HG03354 (cell line): Measurements from ENCODE around the gene FCGR1A.
"Not testable (repeated sequence)": the region's sequence is repeated elsewhere in the genome, so short reads cannot be mapped to it uniquely, and the experiment has no call there.

ENCODE experiments used
- ATAC-seq: cut with Tn5 transposase; IDR thresholded peaks from one replicate; pipeline ENCODE4 v1.9.1; 2021; ENCODE audit warnings: mild to moderate bottlenecking; ENCODE audit not compliant: unreplicated experiment, poor library complexity, severe bottlenecking

The FCGR1A gene

DNA sequence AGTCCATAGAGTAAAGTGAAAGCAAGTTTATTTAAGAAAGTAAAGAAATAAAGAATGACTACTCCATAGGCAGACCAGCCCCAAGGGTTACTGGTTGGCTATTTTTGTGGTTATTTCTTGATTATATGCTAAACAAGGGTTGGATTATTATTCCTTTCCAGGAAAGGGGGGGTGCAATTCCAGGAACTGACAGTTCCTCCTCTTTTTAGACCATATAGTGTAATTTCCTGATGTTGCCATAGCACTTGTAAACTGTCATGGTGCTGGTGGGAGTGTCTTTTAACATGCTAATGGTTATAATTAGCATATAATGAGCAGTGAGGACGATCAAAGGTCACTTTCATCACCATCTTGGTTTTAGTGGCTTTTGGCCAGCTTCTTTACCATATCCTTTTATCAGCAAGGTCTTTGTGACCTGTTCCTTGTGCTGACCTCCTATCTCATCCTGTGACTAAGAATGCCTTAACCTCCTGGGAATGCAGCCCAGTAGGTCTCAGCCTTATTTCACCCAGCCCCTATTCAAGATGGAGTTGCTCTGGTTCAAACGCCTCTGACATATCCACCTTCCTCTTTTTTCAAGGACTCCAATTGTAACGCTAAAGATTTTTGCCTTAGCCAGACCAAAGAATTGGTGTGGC is 6.9 kb upstream of the FCGR1A start:
- not testable (repeated sequence) for ATAC-seq

DNA sequence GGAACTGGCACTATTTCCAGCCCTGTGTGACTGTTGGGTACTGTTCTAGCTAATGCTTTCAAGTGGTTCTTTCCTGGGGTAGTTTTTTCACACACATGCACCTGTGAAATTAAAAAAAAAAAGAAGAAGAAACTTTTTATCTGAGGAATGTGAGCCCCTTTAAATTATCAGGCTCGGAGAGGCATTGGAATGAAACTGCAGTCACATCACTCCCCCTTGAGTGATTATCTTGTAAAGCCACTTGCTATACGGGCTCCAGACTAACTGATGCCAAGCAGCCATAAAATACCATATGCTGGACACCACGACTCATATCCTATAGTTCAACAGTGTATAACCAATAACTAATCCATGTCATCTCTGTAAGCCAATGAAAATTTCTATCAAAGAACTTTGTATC is 5.4 kb upstream of the FCGR1A start:
- ATAC-seq, result not testable (repeated sequence)

DNA sequence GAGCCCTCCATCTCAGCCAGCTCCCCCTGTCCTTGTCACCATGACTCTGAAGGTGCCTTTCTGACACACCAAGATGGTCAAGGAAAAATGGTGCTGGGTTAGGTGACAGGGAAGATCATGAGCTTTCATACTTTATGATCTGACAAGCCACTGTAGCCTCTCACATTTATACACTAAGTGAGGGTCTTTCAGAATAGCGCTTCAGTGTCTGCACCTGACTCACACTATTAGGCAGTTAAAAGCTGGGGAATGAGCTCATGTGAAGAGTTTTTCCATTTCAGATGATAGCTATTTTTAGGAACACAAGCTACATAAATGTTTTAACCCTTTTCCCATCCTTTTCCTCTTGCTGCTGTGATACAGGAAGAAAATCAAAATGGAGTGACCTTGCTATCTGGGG is 4.2 kb upstream of the FCGR1A start:
- not testable (repeated sequence) for ATAC-seq

DNA sequence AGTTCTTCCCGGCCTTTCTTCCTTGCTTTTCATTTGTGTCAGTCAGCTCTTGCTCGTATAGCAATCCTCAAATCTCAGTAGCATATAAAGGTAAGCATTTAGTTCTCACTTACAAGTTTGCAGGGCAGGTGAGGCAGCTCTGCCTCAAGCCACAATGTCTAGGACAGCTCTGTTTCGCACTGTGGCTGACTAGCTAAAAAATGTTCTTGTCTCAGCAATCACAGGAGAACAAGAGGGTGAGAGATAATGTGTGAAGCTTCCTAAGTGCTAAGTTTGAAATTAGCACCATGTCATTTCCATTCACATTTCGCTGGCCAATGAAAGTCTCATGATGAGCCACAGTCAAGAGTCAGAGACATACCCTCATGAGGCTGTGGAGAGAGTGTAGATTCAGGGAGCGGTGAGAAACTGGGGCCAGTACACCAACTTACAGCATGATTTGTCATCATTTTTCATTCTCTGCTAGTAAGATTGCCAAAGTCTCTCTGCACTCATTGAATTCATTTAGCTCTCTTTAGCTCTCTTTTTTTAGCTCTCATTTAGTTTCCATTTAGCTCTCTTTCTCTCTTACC is 995 bp upstream of the FCGR1A start:
- not testable (repeated sequence) for ATAC-seq

DNA sequence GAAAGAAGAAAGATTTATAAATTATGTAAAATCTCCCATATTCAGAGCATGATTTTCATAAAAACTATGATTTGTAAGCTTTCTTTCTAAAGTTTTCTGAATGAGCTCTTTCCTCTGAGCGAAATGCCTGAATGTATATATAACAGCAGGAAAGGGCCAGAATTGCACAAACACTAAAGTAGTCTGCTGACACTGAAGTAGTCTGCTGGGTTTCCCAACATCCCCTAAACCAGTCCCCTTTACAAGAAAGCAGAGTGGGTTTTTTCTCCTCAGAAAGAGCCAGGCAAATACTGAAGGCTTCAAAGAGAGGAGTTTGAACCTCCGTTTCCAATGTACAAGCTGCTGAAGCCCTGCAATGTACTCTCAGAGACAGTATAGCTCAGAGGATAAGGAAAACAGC is 795 bp downstream of the FCGR1A start:
- not testable (repeated sequence) for ATAC-seq

DNA sequence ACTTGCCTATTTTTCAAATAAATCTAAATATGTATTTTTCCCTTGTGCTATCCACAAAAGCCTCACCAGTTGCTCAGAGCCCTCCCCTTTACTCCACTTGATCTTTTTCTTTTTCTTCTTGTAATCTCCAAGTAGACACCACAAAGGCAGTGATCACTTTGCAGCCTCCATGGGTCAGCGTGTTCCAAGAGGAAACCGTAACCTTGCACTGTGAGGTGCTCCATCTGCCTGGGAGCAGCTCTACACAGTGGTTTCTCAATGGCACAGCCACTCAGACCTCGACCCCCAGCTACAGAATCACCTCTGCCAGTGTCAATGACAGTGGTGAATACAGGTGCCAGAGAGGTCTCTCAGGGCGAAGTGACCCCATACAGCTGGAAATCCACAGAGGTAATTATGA is 1.4 kb downstream of the FCGR1A start:
- not testable (repeated sequence) for ATAC-seq

DNA sequence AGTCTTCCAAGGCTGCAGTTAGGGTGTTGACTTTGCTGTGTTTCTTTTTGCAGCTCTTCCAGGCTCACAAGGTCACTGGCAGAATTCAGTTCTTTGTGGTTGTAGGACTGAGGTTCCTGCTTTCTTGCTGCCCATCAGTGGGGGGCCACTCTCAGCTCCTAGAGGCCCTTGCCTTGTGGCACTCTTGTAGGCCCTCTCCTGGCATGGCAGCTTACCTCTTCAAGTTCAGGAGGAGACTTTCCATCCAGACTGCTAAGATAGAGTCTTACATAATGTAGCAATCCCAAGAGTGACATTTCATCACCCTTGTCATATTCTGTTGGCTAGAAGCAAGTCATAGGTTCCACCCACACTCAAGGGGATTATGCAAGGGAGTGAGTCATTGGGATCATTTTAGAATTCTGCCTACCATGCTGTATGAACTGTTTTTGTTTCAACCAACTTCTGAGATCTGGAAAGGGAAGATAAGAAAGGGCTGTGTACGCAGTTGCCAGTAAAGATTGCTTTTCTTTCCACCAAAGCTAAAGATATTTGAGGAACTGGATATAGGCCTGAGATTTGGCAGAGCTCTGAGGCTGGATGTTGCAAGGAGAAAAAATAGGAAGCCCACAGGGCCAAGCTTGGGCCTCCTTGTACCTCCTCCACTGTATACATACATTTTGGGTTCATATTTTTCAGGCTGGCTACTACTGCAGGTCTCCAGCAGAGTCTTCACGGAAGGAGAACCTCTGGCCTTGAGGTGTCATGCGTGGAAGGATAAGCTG is 5.4 kb downstream of the FCGR1A start:
- ATAC-seq, result not testable (repeated sequence)

DNA sequence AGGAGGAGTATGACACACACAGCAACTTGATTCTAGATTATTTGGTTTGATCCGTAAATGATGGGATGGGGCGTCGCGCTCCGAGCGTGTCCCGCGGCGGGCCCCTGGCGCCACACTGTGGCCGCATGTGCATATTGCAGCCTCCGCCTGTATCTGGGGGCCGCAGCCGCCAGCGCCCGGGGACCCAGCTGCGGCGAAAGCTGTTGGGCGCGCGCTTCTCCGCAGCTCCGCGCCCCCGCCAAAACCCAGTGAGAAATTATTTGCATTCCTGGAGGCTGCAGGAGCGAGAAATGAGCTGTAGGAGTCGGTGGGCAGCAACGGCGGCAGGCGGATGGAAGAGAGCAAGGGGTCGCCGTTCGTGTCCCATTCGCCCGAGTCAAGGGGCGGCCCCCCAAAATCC is 10.0 kb downstream of the FCGR1A start:
- ATAC-seq, result peak; percentile 80

DNA sequence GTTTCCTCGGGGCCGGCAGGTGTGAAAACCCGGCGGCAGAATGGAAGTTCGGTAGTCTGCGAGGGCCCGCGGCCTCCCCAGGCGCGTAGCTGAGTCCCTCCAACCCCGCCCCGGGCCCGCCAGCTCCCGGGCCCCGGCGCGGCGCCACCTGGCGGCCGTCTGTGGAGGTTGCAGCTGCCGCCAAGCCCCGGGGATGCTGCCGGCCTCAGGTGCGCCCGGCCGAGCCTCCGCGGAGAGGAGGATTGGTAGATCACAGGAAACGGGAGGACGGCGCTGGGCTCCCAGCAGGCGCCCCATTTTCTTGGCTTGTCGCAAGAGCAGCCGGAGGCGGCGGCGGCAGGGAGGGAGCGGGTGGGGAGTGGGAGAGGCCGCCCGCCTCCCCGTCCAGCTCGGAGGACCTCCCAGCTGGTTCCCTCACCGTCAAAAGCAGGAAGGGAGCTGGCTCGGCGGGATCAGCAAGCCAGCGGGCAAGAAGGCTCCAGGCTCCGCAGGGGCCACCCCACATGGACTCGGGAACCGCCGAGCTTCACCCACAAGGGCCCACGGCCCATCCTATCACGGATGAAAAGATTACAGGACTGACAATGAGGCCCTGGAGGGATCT is 10.5 kb downstream of the FCGR1A start:
- ATAC-seq, result peak; percentile 88

DNA sequence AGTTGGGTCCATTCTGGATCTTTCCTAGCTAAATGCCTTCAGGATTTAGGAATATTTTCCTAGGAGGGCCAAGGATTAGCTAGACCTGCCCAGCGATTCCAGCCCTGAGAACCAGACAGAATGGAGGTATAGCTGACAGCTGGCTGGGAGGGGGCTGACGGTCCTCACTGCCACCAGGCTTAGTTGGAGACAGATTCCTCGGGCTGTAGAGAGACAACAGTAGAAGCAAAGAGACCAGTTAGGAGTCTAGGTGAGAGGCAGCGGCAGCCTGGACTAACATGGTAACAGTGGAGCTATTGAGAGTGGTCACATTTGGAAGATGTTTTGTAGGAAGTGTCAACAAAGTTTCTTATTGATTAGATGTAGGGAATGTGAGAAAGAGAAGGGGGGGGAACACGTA is 11.4 kb downstream of the FCGR1A start:
- not testable (repeated sequence) for ATAC-seq

DNA sequence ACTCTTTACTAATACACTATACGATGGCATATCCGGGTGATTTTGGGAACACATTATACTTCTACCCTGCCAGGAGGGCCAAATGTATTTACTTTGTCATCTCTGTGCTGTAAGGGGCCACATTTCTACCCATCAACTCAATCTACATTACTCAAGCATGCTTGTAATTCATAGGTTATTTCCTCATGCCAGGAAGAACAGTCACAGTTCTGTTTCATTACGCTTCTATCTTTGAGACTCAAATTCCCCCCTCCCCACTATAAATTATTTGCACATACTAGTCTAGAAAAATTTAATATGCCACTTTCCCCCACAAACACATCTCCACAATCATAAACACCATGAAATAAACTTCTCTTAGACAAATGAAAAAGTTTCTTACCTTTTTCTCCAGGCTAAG is 19.1 kb downstream of the FCGR1A start:
- ATAC-seq, result not testable (repeated sequence)

DNA sequence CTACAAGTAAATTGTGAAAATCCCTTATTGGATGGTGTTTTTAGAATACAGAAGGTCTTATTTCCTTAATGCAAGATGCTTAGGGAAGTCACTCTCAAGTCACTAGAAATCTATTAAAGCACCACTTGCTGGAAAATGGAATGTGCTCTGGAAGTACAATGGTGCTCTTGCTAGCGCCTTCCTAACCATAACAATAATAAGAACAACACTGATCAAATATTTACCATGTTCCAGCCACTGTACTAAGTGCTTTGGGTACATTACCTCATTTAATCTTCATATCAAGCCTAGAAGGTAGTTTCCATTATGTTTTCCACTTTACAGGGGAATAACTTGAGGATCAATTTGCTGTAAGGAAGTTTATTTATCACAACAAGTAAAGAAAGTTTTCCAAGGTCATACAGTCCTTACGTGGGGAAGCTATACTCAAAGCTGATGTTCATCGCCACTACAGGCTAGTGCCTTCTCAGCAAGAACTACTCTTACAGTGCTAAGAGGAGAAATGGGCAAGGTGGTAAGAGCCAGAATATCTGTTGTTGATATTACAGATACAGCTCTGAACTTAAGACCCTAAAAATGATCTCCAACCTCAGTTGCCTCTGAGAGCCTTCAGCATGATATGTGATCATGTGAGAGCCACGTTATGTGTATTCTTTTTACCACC is 22.1 kb downstream of the FCGR1A start:
- ATAC-seq, result not testable (repeated sequence)

DNA sequence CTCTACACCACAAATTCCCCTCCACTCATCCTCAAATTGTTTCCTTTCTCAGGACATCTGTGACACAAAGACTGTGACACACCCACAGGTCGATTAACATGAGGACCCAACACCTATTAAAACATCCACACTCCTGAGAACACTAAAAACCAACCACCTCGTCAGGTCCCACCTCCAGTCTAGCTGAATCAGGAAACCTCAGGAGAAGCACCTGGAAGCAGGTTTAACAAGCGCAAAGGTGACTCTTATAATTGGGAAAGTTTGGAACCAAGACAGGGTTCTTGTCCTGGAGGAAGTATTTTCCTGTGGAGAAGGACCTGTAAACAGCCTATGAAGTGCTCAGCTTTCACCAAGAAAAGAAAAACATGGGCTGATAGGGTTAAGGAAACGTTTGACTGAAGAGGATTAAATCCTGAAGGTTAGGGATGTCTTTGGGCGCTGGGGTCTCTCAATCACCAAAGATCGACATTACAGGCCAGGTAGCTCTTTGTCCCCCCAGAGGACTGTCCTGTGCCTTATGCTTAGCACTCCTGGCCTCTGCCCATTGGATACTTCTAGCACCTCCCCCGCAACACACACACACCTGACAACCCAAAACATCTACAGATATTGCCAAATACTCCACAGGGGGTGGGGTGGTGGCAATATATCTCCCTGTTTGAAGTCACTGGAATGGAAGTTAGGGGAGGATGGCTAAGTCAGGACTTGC is 28.4 kb downstream of the FCGR1A start:
- ATAC-seq, result not testable (repeated sequence)

DNA sequence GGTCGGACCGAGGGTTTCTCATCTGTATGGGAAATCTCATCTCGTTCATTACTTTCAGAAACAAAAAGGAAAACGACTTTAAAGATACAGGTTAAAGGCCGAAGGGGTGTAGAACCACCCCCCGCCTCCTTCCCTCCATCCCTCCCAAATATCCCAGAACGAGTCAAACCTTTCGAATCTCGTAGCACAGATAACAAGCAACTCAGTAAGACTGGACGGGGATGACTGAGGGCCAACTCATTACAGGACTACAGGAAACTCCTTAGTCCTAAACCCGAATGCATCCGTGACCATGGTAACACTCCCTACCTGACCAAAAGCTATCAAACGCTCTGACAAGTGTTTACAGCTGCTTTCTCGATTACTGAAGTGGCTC is 29.0 kb downstream of the FCGR1A start:
- peak; percentile 22 for ATAC-seq

DNA sequence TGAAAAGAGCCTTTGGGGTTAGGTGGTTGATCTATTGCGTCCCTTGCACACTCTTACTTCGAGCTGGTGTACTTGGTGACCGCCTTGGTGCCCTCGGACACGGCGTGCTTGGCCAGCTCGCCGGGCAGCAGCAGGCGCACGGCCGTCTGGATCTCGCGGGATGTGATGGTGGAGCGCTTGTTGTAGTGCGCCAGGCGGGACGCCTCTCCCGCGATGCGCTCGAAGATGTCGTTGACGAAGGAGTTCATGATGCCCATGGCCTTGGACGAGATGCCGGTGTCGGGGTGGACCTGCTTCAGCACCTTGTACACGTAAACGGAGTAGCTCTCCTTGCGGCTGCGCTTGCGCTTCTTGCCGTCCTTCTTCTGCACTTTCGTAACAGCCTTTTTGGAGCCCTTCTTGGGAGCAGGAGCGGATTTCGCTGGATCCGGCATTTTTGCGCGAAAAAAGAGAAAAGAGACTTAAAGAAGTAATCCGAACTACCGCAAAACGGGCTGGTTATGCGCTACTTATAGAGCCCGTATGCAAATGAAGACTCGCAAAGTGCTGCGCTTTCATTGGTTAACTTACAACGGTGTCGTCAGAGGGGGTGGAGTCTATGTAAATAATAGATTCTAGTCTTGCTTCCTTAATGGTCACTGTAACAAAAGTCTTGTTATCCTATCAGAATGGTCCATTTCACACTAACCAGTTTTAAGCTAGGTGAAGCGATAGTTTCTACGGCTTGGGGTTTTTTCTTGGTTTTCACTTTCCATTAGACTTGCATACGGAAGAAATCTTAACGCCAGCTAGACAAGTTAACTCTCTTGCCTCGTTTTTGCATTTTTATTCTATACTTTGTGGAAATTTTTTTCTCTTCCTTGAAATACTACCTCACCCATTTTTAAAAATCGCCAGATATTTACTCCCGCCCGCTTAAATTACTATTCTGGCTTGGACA is 29.7 kb downstream of the FCGR1A start:
- peak; percentile 80 for ATAC-seq

DNA sequence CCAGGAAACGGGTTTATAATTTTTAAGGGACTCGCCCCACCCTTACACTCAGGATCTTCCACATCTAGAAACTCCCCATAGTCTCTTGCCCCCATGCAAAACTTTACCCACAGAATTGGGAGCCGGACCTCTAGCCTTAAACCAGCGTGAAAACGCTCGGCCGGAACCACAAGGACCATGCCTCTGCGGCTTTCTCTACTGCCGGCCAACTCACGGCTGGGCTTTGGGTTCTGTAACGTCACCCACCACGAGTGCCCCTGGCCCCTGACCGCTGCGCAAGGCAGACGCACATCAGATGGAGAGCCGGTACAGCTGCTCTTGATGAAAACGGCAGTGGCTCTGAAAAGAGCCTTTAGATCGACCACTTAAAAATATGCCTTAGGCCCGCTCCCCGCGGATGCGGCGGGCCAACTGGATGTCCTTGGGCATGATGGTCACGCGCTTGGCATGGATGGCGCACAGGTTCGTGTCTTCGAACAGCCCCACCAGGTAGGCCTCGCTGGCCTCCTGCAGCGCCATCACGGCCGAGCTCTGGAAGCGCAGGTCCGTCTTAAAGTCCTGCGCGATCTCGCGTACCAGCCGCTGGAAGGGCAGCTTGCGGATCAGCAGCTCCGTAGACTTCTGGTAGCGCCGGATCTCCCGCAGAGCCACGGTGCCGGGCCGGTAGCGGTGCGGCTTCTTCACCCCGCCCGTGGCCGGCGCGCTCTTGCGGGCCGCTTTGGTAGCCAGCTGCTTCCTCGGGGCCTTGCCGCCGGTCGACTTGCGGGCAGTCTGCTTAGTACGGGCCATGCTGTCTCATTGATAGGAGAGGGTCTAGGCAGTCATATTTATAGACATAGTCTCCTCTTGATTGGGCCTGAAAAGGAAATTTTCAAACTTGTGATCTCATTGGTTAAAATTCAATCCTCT is 30.7 kb downstream of the FCGR1A start:
- peak; percentile 41 for ATAC-seq

DNA sequence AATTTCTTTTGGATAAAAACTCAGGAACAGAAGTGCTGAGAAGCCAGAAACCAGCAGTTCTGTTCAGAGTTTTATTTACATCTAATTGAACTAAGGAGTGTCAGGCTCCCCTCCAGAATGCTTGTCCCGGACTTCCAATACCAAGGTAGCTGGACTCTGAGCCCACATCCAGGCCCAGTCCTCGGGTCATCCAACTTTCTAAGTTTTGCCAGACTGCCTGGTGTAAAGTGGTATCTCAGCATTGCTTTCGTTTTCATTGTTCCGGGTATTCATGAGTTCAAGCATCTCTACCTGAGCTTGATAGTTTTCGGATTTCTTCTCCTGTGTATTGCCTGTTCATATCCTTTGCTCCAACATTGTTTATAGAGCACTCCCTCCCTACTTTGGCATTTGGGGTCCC is 37.9 kb downstream of the FCGR1A start:
- not testable (repeated sequence) for ATAC-seq
